ENCODE measurements around the gene KDM5B.
"Not testable (repeated sequence)": the region's sequence is repeated elsewhere in the genome, so short reads cannot be mapped to it uniquely, and the experiment has no call there.

Gene KDM5B

DNA sequence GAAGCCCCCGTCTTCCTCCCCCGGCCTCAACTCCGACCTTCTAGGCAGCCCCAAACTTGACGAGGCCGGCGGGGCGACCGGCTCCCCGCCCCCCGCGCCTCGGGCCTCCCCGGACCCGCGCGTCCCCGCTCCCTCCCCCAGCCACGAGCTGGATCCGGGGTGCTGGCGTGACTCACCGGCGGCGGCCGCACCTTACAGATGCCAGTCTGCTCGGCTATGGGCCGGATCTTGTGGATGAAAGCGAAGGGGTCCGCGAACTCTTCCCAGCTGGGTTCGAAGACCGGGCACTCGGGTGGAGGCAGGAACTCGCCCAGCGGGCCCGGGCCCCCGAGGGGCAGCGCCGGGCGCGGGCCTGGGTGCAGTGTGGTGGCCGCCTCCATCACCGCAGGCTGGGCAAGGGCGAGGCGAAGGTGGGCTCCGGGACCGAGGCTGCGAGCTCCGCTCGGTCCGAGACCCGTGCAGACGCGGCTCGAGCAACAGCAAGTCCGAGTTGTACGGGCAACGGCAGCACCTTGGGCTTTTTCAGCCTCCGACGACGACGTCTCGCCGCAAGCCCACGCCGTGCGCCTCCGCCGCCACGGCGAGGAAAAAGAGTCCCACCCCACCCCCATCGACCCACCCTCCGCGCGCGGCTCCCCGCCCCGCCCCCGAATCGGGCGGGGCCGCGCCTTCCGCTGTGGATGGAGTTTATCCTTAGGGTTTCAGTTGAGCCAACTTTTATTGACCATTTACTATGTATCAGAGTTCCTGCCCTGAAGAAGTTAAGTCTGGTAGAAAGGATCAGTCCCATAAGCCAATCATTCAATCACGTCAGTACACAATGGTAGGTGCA, at the start of gene KDM5B:
Gene KDM5B (minus strand): TSS at position 496 of the 832 bp plus-strand sequence. CDS start 116 bp downstream, at position 380.
- DNase-seq, result peak; percentile 67

DNA sequence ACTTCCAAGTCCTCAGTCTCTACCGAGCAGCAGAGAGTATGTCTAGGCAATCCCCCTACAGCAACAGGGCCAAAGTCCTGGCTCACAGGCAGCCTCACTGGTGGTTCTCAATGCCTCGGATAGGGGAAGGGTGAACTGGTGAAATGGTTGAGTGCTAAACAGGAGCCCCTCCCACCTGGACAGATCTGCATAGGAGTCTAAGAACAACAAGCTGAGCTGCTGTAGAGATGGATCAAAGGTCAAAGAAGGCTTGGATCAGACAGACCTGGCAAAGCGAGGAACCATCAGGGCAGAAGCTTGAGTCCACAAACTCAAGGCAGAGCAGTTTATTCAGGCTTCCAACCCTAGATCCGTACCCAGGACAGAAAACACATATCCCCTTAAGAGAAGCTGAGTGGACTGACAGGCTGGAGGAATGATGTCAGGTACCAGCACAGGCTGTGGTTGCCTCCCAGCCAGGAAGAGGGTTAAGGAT, 49.0 kb upstream of the KDM5B start:
- DNase-seq, result no peak

DNA sequence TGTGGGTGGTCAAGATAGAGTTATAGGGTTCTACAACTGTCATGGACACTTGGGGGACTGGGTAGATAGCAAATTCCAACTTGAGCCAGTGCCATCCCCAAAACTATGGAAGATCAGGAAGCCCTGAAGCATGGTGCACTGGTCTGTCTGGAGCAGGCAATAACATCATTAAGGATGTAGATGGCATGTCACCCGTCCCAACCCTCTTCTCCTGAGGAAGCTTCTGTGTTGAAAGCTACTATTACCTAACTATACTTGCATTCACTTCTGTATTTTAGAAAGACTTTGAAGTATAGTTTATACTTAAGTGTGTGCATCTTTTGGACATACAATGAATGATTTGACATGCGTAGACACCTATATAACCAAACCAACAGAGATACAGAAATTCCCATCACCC, 47.8 kb upstream of the KDM5B start:
- DNase-seq, result no peak

DNA sequence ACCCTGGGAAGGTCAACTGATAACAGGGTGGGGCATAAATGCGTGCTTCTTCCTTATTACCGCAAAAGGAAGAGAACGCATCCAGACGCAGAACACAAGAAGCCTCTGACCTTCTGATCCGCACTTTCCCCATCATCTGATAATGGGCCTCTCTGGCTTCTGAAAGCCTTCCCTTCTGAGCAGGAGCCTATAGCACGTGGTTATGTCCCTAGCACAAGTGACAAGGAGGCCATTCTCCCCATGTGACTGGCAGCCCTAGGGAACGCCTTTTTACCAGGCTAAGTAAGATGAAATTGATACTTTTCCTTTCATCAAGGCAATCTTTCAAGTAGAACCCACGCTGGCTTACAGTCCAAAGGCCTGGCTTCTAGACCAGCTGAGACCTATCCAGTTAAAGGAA, 46.6 kb upstream of the KDM5B start:
- DNase-seq, result no peak

DNA sequence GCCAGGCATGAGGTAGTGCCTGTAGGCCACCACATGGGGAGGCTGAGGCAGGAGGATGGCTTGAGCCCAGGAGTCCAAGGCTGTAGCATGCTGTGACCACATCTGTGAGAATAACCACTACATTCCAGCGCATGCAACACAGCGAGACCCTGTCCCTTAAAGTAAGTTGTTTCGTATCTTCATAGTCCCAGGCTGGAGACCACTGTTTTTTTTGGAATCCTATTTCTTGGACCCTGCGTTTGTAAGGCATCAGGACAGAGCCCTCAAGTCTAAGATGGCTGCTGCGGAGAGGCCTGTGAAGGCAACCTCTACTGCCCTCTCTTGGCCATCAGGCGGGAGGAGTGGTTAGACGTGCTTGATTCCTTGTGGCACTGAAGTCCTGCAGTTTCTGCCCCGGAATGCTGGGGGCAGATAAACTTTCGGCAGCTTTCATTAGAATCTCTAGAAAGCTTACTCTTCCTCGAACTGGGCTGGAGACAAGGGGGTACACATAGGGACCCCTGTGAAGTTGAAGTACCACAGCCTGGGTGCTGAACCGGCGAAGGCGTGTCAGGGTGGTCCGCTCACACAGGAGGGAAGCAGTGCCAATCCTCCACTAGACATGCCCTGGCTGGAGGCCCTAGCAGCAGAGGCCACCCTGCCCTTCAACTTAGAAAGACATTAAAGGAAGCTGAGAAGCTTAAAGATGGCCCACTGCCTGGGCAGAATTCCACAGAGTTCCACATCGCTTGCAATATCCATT, 44.1 kb upstream of the KDM5B start:
- DNase-seq, result no peak

DNA sequence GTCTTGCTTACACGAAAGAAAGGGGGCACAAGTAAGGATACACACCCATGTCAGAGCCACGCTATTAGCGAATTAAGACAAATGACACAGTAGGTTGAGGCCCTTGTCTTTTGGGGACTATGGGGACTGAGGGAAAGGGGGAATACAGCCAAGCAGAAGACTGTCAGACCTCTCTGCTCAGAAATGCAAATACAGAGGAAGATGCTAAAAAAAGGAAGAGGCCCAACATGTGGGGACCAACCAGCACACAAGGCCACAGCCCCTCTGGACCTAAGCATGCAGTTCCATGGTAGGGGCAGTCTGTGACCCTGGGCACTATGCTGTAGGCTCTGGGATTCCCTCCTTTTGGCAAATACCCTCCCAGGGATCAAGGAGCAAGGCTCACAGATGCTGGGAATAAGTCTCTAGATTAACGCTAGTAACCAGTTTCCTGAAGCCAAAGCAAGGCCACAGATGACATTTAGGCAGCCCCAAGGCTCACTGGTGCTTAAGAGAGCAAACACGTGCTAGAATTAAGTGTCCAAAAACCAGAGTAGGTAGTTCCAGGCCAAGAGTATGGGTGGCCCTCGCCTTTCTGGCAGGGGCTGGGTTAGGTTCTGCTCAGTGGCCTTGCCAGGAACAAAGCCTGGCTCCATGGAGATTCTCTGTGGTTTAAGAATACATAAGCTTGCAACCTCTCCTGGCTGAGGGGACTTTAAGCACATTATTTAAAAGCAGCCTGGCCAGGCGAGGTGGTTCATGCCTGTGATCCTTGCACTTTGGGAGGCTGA, 42.6 kb upstream of the KDM5B start:
- no peak for DNase-seq

DNA sequence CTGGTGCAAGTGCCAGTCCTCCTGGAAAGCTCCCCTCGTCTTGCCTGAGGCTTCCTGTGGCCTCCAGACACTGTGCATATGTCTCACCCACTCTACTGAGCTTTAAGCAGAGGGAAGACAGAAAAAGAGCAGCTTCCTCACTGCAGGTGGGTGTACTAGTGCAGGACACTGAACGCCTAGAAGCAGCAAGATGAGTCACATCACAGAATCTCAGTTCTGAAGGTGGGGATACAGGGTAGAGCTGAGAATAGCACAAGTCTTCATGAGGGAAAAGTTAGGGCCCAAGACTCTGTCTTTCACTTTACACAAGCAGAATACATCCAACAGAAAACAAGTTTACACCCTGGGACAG, 39.9 kb upstream of the KDM5B start:
- no peak for DNase-seq

DNA sequence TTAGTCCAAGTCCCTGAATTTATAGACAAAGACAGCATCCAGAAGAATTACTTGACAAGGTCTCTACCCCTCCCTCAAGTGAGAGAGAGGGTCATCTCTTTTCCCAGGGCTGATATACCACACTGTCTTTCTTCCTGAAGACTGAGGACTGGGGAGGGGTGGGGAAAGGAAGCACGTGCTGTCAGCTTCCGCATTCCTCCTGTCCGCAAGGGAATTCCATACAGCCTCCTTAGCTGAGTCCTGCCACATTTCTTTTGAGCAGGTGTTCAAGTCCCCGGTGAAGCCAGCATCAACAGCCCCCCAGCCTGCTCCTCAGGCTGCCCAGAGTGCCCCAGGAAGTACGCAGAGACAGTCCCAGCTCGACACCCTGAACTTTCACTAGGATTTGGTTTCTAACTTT, 36.7 kb upstream of the KDM5B start:
- no peak for DNase-seq

DNA sequence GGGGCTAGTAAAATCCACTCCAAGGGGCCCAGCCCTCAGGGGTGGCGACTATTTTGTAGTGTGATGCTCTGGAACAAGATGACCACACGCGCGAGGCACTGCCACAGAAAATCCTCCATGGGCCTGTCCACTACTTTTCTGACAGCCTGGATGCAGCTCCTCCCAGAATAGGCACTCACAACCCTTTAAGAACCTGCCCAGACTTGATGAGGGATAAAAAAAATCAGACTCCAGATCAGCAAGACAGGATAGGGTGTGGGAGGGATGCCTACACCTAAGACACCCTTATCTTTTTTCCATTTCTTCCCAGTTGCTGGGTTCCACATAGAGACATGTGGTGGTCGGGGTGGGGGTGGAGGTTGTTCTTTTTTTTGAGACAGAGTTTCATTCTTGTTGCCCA, 36.0 kb upstream of the KDM5B start:
- DNase-seq, result no peak

DNA sequence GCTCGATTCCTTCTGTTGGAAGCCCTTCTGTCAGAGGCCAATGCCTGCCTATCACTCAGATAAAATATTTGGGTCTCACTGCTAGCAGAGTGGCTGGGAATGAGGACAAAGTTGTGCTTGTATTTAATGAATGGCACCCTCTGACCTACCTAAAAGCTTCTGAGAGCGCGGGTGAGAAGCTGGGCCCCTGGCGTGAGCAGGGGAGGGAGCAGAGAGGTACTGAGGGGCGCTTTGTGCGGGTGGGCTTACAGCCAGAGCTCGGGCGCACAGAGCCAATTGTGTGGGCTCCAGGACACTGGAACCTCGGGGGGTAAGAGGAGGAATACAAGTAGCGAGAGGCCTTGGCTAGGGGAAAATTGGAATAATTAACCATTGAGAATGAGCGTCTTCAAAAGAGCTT, 34.9 kb upstream of the KDM5B start:
- DNase-seq, result no peak

DNA sequence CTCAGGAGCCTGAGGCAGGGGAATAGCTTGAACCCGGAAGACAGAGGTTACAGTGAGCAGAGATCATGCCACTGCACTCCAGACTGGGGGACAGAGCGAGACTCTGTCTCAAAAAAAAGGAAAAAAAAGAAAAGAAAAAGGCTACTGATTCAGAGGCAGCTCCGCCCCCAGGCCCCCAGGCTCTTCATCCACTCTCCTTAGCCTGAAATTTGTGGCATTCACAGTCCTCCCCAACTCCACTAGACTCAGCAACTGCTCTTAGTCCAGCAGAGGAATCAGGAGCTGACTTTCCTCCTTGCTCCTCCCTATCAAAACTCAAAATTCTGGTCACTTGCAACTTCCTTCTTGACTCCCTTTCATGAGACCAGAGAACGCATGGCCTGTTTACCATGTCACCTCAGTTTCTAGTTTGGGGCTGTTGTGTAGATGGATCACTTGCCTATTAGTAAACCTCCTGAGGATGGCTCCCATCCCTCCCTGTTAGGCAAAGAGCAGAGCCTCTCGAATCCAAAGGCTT, 29.6 kb upstream of the KDM5B start:
- DNase-seq, result no peak

DNA sequence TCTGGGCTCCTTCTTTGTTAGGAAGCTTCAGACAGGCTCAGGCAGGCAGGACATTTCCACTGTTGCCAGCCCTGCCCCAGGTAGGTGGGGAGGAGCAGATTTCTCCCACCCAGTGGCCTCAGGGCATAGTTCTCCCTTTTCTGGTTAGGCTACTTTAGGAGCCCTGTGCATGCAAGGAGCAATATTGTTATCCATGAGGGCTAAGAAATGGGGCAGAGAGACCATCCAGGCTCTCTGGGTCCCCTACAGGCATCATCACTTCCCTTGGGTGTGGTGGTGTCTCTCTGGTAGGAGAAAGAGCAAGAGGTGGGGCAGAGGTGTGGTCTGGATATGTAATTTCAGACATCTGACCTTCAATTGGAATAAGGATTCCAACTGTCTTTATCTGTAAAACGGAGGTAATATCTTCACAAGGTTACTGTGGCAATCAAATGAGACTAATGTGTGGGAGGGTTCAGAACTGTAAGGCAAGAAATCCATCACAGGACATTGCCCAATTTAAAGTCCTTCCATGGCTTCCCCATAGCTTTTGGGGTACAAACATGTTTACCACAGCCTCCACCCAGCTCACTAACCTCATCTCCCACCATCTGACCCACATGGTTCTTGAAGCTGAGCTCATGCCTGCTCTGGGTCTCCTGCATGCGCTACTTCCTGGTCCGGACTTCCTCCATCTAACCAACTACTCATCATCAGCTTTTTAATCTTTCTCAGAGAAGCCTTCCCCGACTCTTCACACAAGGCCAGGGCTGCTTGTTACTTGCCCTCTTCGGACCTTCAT, 28.6 kb upstream of the KDM5B start:
- DNase-seq, result no peak

DNA sequence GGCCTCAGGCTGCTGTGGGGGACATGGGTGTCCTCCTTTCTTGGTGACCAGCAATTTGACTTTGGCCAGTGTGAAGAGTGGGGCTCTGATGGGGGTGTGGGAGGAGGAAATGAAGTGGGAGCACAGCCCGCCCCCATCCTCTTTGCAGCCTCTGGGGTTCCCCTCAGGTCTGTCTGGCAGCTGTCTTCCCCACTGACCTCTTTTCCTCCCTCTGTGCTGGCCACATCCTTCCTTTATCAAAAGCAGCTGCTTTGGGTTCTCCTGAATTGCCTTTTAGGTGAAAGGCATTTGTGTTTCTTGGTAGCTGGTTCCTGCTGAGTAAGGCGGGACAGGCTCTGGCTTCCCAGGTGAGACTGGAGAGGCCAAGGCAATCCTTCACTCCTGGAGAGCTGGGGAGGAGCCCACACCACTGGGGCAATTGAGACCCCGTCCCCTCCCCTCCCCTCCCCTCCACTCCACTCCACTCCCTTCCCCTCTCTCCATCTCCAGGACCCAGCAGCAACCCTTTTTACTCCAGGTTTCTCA, 27.4 kb upstream of the KDM5B start:
- no peak for DNase-seq

DNA sequence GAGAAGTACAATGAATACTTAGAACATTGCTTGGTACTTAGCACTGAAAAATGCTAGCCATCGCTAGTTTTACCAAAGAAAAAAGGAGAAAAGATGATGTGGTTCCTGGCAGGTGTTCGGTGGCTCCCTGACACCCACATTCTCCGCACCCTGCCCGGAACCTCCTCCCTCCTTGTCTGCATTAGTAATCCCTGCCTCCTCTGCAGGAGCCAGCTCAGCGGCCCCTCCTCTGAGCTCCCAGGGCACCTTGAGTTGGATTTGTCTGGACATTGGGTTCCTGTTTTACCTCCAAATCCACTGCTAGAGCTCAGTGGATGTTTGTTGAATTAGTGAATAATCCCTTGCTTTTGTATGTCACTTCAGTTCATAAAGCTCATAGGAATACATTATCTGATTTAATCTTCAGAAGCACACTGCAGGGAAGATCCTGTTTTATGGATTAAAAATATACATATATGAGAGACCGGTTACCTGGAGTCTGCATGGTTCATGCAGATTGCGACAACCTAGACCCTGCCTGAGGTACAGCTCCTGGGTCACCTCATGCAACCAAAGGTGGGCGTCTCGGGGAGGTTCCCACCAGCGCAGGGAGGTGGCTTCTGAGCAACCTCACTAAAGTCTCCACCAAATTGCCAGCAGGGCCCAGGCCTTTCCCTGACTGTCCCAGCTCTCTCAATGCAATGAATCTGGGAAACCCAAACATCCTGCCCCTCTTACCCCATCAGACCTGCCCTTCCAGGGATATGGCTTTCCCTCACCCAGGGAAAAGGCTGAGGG, 26.7 kb upstream of the KDM5B start:
- DNase-seq, result no peak

DNA sequence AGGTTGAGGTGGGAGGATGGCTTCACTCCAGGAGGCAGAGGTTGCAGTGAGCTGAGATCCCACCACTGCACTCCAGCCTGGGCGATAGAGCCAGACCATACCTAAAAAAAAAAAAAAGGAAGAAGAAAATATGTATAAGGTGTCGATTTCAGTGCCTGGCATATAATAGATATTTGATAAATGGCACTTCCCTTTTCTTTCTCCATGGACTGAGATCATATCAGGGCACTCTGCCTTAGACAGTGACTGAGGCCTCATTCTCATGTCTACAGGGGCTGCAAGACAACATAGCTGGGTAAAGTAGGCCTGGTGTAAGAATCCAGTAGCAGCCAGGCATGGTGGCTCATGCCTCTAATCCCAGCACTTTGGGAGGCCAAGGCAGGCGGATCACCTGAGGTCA, 23.7 kb upstream of the KDM5B start:
- no peak for DNase-seq

DNA sequence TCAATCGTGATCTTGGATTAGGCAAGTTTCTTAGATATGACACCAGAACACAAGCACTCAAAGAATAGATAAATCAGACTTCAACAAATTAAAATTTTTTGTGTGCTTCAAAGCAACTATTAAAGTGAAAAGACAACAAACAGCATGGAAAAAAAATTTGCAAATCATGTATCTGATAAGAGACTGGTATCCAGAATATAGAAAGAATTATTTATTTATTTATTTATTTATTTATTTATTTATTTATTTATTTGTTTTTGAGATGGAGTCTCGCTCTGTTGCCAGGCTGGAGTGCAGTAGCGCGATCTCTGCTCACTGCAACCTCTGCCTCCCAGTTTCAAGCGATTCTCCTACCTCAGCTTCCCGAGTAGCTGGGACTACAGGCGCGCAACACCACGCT, 21.0 kb upstream of the KDM5B start:
- DNase-seq, result not testable (repeated sequence)

DNA sequence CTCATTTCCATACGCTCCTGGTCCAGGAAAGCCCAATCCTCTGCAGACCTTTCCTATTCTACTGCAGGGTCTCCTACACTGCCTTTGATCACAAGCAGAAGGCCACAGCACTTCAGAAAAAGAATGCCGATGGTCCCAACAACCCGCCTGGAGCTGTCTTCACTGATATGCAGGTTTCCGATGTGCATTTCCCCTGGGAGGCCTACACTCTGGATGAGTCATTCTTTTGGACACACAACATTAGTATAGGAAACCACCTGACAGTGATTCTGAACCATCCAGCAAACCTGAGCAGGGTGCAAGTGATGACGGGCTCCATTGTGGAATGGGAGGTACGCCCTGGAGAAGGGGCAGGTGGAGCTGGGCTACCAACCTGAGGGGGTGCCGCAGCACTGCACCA, 17.5 kb upstream of the KDM5B start:
- no peak for DNase-seq

DNA sequence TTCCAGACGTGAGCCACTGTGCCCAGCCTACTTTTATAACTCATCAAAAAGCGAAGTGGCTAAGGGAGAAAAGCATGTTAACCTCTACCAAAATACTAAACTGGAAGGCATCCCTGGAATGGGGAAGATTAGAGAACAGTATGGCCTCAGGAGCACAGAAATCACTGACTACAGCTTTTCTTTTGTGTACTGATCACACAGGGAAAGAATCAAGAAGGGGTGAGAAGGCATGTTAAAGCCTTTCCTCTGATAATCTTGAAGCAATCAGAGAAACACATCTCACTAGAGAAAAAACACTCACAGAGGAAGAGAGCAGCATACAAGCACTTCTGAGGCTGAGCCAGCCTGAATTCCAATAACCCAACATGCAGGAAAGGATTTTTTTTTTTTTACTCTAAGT, 13.2 kb upstream of the KDM5B start:
- no peak for DNase-seq

DNA sequence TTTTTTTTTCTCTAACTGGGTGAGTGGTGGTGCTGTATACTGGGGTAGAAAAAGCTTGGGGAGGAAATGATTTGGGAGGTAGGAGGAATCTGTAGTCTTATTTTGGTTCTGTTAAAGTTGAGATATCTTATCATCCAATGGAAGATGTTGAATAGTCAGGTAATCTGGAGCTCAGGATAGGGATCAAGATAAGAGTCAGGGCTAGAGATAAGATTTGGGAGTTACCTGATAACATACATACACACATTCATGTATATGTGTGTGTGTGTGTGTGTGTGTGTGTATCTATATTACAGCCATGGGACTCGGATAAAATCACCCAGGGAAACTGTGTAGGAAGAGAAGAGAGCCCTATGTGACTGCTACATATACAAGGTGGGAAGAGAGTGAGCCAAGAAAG, 10.6 kb upstream of the KDM5B start:
- no peak for DNase-seq

DNA sequence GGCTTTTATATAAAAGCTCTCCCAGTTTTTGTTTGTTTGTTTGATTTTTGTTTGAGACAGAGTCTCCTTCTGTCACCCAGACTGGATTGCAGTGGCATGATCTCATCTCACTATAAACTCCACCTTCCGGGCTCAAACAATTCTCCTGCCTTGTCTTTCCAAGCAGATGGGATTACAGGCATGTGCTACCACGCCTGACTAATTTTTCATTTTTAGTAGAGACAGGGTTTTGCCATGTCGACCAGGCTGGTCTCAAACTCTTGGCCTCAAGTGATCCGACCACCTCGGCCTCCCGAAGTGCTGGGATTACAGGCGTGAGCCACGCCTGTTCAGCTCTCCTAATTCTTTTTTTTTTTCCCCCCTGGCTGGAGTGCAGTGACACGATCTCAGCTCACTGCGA, 6.9 kb upstream of the KDM5B start:
- no peak for DNase-seq
